Activated CD8-positive, alpha-beta memory T cell treated with anti-CD3 and anti-CD28 coated beads for 24 hours (primary cell): ENCODE measurements around the gene BRD4.
"Not testable (repeated sequence)": the region's sequence is repeated elsewhere in the genome, so short reads cannot be mapped to it uniquely, and the experiment has no call there.

ENCODE experiments used
- DNase-seq: peaks from one replicate; pipeline ENCODE4 v3.0.0-alpha.2; 2020

The BRD4 gene

DNA sequence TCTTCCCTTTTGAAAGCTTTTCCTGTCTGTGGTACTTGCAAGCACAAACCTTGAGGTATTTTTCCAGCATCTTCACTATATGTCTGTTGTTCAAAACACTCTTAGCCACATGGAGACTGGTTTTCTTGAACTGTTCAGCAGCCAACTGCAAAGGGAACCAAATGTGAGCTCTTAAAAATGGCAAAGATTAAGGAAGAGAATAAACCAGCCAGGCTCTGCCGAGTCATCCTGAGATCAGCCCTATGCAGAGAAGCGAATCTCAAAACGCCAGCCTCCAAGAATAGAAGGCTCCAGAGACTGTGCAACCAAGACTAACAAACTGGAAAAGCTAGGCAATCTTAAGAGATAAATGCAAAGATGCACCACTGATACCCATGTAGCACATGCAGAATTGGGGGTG lies 26.6 kb upstream of the BRD4 start:
- DNase-seq: no peak

DNA sequence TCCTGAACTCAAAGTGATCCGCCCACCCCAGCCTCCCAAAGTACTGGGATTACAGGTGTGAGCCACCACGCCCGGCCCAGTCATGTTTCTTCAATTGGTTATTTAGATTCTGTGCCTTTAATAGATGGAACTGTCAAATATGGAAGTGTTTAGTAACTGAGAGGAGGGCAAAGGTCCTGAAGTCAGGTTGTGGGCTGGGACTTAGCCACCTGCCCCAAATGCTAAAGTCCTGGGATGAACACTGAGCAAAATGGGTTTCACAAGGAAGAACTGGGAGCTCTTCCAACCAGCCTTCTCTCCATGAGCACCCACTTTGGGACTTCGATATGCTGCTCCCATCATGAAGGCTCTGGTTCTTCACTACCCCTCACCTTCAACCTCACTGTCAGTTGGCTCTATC lies 25.6 kb upstream of the BRD4 start:
- DNase-seq: no peak

DNA sequence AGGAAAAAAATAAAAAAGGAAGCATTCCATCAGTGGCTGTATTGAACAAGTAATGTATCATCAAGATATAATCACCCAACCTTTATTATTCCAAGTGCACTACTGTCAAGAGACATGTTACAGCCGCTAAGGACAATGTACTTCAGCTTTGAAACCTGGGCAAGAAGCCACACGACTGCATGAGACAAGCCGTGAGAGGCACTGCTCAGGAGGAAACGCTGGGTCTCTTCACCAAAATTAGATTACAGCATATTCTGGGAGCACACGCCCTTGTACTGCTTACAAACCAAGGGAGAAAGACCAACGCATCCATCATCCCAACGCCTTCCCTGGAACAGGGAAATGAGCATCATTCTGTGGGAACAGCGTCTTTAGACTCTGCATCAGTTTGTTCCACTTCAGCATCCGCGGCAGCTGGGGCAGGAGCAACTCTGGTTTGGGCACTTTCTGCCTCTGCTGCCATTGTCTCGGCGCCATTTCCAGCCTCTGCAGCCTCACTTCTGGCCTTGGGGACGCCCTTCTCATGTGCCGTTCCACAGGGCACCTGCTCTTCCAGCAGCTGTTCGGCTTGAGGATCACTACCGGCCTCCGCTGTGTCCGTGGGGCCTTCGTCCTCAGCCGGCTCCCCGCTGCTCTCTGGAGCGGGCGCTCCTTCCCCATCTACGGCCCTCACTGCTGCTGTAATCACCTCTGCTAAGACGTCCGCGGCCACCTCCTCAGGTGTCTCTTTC lies 22.4 kb upstream of the BRD4 start:
- DNase-seq: no peak

DNA sequence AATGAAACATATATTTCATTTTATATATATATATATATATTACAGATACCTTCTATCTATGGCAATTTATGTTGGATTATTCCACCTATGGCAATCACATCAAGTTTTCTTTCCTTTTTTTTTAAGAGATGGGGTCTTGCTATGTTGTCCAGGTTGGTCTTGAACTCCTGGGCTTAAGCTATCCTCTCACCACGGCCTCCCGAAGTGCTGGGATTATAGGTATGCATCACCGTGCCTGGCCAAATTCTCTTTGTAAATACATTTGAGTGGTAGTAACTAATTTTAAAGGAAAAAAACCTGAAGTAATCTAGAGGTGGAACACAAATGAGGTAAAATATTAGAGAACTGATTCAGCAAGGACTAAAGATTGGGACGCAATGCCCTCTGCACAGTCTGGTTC lies 21.6 kb upstream of the BRD4 start:
- no peak for DNase-seq

- DNase-seq: not testable (repeated sequence)
Observed at GRCh38 chr19:15352535-15352934, 20.2 kb upstream of the BRD4 start.

DNA sequence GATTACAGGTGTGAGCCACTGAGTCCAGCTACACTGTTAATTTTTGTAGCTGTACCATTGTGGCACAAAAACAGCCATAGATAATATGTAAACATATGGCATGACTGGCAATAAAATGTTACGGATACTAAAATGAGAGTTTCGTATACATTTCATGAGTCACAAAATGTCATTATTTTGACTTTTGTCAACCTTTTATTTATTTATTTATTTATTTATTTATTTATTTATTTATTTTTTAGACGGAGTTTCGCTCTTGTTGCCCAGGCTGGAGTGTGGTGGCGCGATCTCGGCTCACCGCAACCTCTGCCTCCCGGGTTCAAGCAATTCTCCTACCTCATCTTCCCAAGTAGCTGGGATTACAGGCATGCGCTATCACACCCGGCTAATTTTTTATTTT lies 9.0 kb upstream of the BRD4 start:
- DNase-seq: not testable (repeated sequence)

DNA sequence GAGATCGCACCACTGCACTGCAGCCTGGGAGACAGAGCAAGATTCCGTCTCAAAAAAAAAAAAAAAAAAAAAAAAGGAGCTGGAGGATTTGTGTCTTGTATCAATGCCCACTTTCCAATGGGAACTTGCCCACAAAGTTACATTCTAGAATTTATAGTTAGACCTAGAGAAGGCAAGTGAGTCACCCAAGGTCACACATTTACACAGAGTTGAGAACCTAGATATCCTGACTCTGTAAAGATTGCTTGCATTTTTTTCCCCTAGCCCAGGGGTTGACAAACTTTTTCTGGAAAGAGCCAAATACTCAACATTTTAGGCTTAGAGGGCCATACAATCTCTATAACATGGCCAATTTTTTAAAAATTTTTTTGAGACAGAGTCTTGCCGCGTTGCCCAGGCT lies 7.7 kb upstream of the BRD4 start:
- no peak for DNase-seq

DNA sequence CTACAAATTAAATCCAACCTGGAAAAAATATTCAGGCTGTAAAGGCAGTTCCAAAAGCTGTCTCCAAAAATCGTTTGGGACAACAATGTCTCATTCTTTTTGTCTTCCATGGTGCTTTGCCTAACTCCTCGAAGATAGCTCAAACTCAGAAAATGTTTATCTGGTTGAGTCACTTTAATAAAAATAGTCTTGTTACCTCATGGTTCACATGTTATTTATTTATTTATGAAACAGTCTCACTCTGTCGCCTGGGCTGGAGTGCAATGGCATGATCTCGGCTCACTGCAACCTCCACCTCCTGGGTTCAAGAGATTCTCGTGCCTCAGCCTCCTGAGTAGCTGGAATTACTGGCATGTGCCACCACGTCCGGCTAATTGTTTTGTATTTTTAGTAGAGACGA lies 4.9 kb upstream of the BRD4 start:
- no peak for DNase-seq

DNA sequence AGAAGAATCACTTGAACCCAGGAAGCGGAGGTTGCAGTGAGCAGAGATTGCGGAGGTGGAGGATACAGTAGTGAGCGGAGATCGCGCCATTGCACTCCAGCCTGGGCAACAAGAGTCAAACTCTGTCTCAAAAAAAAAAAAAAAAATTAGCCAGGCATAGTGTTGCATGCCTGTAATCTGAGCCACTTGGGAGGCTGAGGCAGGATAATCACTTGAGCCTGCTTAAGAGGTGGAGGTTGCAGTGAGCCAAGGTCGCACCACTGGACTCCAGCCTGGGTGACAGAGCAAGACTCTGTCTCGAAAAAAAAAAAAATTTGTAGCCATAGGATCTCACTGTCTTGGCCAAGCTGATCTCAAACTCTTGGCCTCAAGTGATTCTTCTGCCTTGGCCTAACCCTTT lies 3.7 kb upstream of the BRD4 start:
- not testable (repeated sequence) for DNase-seq

DNA sequence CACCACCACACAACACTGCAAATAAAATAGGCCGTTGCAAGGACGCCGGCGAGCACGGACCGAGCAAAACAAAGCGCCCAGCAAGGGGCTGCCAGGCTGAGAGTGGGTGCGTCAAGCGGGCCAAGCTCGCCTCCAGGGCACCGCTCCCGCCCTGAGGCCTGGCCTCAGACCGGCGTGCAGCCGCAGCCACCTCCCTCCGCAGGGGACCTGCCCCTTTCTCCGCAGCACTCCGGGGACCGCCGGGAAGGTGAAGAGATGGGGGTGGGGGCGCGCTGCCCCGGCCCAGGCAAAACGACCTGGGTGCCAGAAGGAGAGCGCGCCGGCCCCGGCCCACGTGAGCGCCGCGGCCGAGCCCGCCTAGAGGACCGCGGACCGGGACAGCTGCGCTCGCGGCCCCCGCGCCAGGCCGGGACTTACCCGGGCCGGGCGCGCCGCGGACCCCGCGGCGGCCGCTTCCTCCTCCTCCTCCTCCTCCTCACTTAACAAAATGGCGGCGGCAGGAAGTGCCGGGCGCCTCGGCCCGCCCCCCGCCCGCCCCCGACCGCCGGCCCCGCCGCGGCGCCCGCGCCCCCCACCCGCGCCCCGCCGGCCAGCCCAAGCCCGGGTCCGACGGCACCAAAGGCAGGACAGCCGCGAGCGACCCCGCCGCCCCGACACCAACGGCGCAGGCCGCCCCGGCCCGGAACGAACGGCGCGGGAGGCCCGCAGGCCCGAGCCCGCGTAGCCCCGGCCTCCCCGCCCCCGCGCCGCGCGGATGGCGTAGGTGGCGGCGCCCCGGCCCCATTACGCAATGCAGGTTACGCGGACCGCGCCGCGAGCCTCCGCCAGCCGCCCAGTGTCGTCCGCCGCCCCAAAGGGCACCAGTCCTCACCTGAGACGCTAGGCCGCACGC lies 674 bp downstream of the BRD4 start:
- peak; percentile 87 for DNase-seq

DNA sequence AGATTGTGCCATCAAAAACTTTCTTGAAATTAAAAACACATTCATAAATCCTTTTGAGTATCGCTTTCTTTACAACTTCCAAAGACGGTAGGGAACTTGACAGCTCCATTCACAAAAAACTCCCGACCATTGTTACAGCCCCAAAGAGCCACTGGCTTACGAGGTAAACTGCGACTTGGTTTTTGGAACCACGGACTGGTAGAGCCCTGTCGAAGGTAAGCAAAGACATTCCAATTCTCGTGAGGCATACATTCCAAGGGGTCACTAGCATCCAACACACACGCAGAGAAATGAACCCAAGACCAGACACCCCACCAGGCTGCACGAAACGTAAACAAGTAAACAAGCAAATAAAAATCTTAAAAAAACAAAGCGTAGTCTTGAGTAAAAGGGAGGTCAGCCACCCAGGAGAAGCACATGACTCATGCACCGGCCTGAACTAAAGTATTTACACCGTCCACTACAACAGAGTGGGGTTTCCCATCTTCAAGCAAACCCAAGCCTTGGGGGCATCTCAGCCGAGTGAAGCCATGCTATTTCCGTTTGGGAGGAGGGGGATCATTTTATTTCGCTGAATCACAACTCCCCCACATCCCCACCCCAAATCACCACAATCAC lies 1.4 kb downstream of the BRD4 start:
- DNase-seq: no peak

DNA sequence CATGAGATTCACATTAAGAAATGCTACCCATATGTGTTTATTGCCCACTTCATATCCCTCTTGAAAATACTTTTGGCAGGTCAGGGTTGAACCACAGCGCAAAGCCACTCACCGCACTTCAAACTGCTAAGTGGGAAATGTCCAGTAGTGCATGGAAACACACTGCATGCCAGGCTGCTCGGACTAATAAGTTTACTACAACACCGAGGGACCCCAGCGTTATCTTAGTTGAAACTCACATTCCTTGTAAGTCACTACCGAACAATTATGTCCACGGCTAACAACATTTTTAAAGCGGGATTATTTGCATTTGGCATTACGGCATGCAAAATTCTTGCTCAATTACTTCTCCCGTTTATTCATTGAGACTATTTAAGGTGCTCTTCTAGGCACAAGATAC lies 4.0 kb downstream of the BRD4 start:
- DNase-seq: no peak

- DNase-seq: no peak
Observed at GRCh38 chr19:15324791-15325519, 7.4 kb downstream of the BRD4 start.

GRCh38 chr19:15323496-15324235 lies 8.7 kb downstream of the BRD4 start:
- no peak for DNase-seq

DNA sequence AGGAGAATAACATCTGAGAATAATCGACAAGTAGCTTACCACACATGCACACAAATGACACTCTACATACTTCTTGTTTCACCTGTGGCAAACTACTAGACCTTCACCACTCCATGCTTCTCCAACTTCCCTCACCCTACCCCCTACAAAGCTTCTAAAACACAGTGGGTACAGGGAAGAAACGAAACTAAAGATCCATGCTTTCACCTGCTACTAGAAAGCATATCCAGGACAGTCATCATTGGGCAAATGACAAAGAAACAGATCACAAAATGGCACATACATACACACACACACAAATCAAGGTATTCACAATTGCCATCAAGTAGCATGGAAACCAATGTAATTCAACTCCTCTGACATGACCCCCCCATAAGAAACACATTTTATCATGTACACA lies 10.6 kb downstream of the BRD4 start:
- no peak for DNase-seq

DNA sequence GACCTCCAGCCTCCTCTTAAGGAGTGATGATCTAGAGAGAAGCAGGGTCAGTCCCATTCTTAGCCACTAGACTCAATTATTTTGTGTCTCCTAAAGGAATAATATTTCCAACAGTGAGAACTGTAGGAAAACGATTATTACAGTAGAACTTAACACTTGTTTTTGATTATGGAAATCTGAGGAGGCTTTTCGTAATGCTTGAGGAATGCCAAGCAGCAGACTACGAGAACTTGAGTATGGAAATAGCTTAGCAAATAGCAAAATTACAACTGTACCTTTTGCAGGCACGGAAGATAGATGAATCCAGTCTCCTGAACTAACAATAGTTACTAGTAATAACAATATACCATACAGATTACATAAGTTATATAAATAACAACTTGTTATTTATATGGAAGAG lies 12.2 kb downstream of the BRD4 start:
- DNase-seq: no peak

- no peak for DNase-seq
Observed at GRCh38 chr19:15318241-15318691, 14.1 kb downstream of the BRD4 start.

- no peak for DNase-seq
Observed at GRCh38 chr19:15317392-15318071, 14.8 kb downstream of the BRD4 start.

GRCh38 chr19:15316498-15316897 lies 15.8 kb downstream of the BRD4 start:
- no peak for DNase-seq

GRCh38 chr19:15315101-15315500 lies 17.2 kb downstream of the BRD4 start:
- DNase-seq: no peak

- no peak for DNase-seq
Observed at GRCh38 chr19:15313649-15314279, 18.6 kb downstream of the BRD4 start.
